GM21367 (cell line): ENCODE results near the gene RETREG1.
"Not testable (repeated sequence)": the region's sequence is repeated elsewhere in the genome, so short reads cannot be mapped to it uniquely, and the experiment has no call there.

Experiments used
- ATAC-seq: cut with Tn5 transposase; IDR thresholded peaks from one replicate; pipeline ENCODE4 v1.9.1; 2021; ENCODE audit not compliant: unreplicated experiment

Gene RETREG1

GRCh38 chr5:16617274-16617968 lies 624 bp upstream of the RETREG1 start:
- peak; percentile 6 for ATAC-seq

DNA sequence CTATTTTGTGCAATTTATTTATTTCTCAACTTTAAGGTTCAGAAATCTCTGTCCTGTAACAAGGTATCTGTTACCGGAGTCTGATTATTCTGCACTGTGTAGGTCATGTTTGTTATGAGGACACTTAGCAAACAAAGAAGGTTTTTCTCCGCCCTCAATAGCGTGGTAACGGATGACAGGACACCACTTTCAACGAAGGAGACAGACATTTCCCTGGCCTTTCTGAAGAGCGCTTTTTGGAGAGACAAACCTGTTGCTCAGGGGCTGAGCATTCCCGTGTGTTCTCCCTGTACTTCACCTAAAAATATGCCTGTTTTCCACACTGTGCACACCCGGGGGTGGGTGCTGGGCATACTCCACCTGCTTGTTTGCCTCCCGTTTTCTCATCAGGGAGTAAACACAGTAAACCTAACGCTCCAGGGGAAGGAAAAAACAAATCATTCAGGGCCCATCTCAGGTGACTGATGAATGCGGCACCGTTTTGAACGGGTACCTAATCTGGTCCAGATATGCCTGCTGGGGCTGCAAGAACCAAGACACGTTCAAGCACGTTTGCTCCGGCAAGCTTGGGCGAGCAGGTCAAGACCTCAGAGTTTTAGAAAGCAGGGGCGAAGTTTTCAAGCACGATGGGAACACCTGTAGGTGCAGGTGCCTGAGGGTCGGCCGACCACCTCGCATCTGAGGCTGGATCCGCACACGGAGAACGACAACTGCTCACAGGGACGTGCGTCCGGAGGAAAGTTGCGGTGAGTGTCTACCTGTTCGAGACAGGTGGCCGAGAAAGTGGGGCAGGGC lies 859 bp downstream of the RETREG1 start:
- ATAC-seq, result no peak

DNA sequence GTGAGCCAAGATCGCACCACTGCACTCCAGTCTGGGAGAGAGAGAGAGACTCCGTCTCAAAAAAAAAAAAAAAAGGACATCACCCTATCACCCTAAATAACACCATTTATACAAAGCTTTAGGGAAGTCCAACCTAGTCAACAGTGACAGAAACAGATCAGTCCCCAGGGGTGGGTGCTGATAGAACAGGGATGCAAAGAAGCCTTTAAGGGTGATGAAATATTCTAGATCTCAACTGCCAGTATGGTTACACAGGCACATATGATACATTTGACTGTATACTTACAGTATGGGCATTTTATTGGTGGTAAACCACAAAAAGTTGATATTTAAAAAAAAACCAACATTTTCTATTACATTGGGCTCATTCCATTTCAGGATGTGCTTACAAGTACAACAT lies 4.8 kb downstream of the RETREG1 start:
- ATAC-seq, result no peak

GRCh38 chr5:16610896-16611295 lies 5.9 kb downstream of the RETREG1 start:
- ATAC-seq, result not testable (repeated sequence)

DNA sequence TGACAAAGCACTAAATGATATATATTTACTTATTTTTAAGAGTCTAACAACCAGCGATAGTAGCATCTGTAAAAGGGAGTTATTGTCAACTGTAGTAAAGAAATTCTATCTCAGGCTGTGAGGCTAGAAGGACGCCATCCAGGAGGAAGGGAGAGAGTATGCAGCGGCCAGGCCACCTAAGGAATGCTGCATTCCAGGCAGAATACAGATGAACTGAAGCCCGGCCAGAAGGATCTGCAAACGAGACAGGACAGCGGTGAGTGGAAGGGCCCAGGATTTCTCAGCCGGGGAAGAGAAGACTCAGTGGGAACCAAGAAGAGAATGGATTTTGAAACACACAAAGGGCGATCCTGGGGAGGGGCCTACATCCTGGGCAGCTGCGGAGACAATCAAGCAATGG lies 7.4 kb downstream of the RETREG1 start:
- no peak for ATAC-seq

GRCh38 chr5:16606628-16607027 lies 10.2 kb downstream of the RETREG1 start:
- no peak for ATAC-seq

GRCh38 chr5:16603701-16604100 lies 13.1 kb downstream of the RETREG1 start:
- ATAC-seq, result no peak

DNA sequence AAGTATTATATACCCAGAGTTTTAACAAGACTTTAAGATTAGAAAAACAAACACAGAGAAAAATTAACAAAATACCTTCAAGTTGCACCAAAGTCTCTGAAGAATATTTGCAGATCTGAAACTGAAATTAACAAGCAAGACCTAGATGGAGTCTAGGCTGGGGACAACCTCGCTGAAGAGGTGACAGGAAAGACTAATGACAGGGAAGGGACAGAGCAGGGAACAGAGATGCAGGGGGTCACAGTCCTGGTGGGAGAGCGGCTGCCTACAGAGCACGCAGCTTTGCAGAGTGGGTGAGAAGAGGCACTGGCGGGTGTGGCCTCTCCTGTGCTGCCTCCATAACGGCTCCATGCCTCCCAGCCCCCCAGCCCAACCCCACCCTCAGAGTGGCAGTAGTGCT lies 13.5 kb downstream of the RETREG1 start:
- no peak for ATAC-seq

- no peak for ATAC-seq
Observed at GRCh38 chr5:16602182-16602581, 14.6 kb downstream of the RETREG1 start.

DNA sequence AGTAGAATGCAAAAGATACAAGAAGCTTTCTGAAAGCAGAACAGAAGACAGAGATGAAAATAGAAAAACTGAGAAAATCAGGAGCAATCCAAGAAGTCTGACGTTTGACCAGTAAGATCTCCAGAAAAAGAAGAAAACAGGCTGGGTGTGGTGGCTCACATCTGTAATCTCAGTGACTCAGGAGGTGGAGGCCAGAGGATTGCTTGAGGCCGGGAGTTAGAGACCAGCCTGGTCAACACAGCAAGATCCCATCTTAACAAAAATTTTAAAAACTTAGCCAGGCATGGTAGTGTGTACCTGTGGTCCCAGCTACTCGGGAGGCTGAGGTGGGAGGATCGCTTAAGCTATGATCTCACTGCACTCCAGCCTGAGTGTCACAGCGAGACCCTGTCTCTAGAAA lies 15.9 kb downstream of the RETREG1 start:
- ATAC-seq, result no peak

- no peak for ATAC-seq
Observed at GRCh38 chr5:16600397-16600796, 16.4 kb downstream of the RETREG1 start.

- ATAC-seq, result no peak
Observed at GRCh38 chr5:16597946-16598694, 18.7 kb downstream of the RETREG1 start.

DNA sequence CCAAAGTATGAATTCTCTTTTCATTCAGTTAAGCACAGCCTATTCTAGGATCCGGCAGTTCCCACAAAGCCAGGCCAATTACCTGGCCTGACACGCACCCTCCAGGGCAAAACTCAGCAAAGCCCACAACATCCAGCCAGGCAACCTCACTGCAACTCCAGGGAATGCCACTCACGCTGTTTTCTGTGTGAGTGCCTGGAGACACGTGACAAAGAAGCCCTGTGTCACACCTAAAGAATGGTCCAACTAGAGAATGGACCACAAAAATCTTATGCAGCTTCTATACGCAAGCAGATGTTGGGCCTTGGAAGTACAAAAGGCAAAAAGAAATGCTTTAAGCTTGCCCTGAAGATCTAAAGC lies 20.2 kb downstream of the RETREG1 start:
- no peak for ATAC-seq

GRCh38 chr5:16595881-16596580 lies 20.8 kb downstream of the RETREG1 start:
- no peak for ATAC-seq

GRCh38 chr5:16593628-16594027 lies 23.2 kb downstream of the RETREG1 start:
- no peak for ATAC-seq

GRCh38 chr5:16593013-16593412 lies 23.8 kb downstream of the RETREG1 start:
- no peak for ATAC-seq

DNA sequence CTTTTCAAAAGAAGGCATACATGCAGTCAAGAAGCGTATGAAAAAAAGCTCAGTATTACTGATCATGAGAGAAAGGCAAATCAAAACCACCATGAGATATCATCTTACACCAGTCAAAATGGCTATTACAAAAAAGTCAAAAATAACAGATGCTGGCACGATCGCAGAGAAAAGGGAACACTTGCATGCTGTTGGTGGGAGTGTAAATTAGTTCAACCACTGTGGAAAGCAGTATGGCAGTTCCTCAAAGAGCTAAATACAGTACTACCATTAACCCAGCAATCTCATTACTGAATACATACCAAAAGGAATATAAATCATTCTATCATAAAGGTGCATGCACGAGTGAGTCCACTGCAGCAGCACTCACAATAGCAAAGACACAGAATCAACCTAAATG lies 24.5 kb downstream of the RETREG1 start:
- no peak for ATAC-seq

- ATAC-seq, result no peak
Observed at GRCh38 chr5:16590685-16591084, 26.1 kb downstream of the RETREG1 start.

GRCh38 chr5:16589658-16590057 lies 27.1 kb downstream of the RETREG1 start:
- no peak for ATAC-seq

GRCh38 chr5:16588434-16589214 lies 28.2 kb downstream of the RETREG1 start:
- ATAC-seq, result no peak

DNA sequence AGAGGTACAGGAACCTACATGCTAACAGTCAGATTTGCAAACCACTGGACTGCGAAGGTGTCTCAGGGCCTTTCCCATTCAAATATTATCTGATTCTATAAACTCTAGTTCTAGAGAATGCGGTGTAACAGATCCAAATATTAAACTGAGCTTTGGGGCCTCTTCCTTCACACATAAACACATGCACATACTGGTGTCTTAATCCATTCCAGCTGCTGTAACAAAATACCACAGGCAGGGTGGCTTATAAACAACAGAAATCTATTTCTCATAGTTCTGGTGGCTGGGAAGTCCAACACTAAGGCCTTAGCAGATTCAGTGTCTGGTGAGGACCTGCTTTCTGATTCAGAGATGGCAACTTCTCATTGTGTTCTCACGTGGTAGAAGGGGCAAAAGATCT lies 30.2 kb downstream of the RETREG1 start:
- no peak for ATAC-seq
